ENCODE measurements around the gene CTDSPL2. TPM values are rescaled to one million over a fixed set of nuclear protein-coding genes. Genes with fewer than 3 reads are reported as not detected.

The CTDSPL2 gene
- total and polyA plus RNA-seq, 2 of the 8 experiments (the other 6 are each of a cell fraction or from before 2014, with no cell fraction given): 25.2 to 64.7 TPM

- Histone ChIP-seq H3K27ac (ENCODE audit: low read depth, low read length) (no peak overlapping the region), H3K79me2 (ENCODE audit: control insufficient read depth in 1 of 2, insufficient read depth in 2 of 2, low read length in 2 of 2) (no peaks in the 10 kb centered on the region; a peak in 1 of 4 replicates), H3K23ac (ENCODE audit: insufficient read length) (no peak overlapping the region), H2AFZ (ENCODE audit: low read length) (no peak overlapping the region), H3K56ac (replicated peaks; ENCODE audit: insufficient read length, low read depth, low read length) (no peak overlapping the region), H4K8ac (ENCODE audit: extremely low read depth, insufficient read depth, low read length) (no peak overlapping the region), H4K20me1 (replicated peaks in 1 of 2; ENCODE audit: control insufficient read depth in 1 of 2, insufficient read depth in 2 of 2, low read length in 2 of 2) (peaks cover 0 to 12% of the 10 kb centered on the region in 2 experiments), H3K27me3 (replicated peaks in 1 of 4; ENCODE audit: control insufficient read depth in 3 of 4, extremely low read depth in 1 of 4, insufficient read depth in 3 of 4, low read length in 3 of 4) (no peaks in the 10 kb centered on the region), H3K36me3 (ENCODE audit: control insufficient read depth in 2 of 4, insufficient read depth in 4 of 4, low read length in 3 of 4) (peaks cover 7 to 52% (median 17%) of the 10 kb centered on the region in 4 experiments), H3K4me1 (replicated peaks in 1 of 4; ENCODE audit: control insufficient read depth in 3 of 4, insufficient read depth in 4 of 4, low read length in 3 of 4) (no peaks in the 10 kb centered on the region), H3K4me3 (ENCODE audit: extremely low read depth in 1 of 4, insufficient read depth in 2 of 4, low read depth in 3 of 4, low read length in 4 of 4) (no peak overlapping the region), H3K9me3 (ENCODE audit: insufficient read depth in 2 of 2, low read depth in 1 of 2, low read length in 1 of 2) (no peaks in the 10 kb centered on the region), H3K4ac (replicated peaks; ENCODE audit: insufficient read length, low read depth, low read length) (no peak overlapping the region), H2BK120ac (replicated peaks; ENCODE audit: low read depth, low read length) (no peak overlapping the region), H4K91ac (replicated peaks; ENCODE audit: insufficient read length, low read length) (no peak overlapping the region), H2BK15ac (ENCODE audit: low read length) (no peak overlapping the region), H3K9ac (replicated peaks in 1 of 4; ENCODE audit: extremely low read depth in 1 of 4, low read depth in 3 of 4, low read length in 3 of 4) (no peak overlapping the region), H2BK5ac (ENCODE audit: low read depth, low read length) (no peak overlapping the region), H2BK12ac (ENCODE audit: low read depth, low read length) (no peak overlapping the region), H3K14ac (ENCODE audit: insufficient read length) (no peak overlapping the region), H3K79me1 (ENCODE audit: low read depth, low read length) (no peaks in the 10 kb centered on the region), H3K23me2 (ENCODE audit: low read depth, low read length) (peaks cover 1% of the 10 kb centered on the region; the same call in 1 of the 2 replicates), H4K5ac (ENCODE audit: insufficient read length, low read depth, low read length) (no peak overlapping the region), H2AK5ac (ENCODE audit: low read depth, low read length) (no peak overlapping the region), H3K18ac (ENCODE audit: extremely low read depth, low read length) (no peak overlapping the region), H2BK20ac (ENCODE audit: low read length) (no peak overlapping the region), H3K4me2 (ENCODE audit: insufficient read depth in 1 of 2, low read depth in 2 of 2, low read length in 2 of 2) (no peak overlapping the region)
- FAIRE-seq (no peak), DNase-seq (ENCODE audit: low read depth in 1 of 2, low spot score in 2 of 2) (no peak)
- ChIA-PET CTCF (ENCODE audit: partially characterized antibody) (interaction anchor here (1.0 to 2.6 kb wide), 3 partner anchors 11 to 62 kb away, joined by 3 to 14 read pairs (median 3); no protein-coding TSS in a partner anchor), POLR2A (ENCODE audit: partially characterized antibody) (interaction anchor here (1.2 kb wide), 1 partner anchor 63 kb away, joined by 3 read pairs; the partner anchor contains the start of gene CTDSPL2)
- 95% methylated on average over 3 of the region's 3 CpGs; no CpG with 5 or more reads in 1 of the 2 experiments for WGBS, 2 experiments (ENCODE audit: extremely low coverage in 1 of 2, insufficient coverage in 1 of 2, insufficient read length in 1 of 2, insufficient replicate concordance in 2 of 2, low coverage in 1 of 2, low lambda C conversion rate in 2 of 2, missing lambda C conversion rate in 1 of 2)
- no peak for TF ChIP-seq MAX (IDR thresholded peaks at IDR 0.05)
- no peak for TF ChIP-seq SIRT6 (IDR thresholded peaks at IDR 0.05; ENCODE audit: low read length)
- no peak for TF ChIP-seq HDAC2 (IDR thresholded peaks at IDR 0.05; ENCODE audit: borderline replicate concordance in 1 of 2, low read depth in 2 of 2, low read length in 2 of 2)
- no peak for TF ChIP-seq RAD21 (IDR thresholded peaks at IDR 0.05 in 1 of 2, conservative IDR thresholded peaks at IDR 0.05 in 1 of 2; ENCODE audit: low read depth in 2 of 2, low read length in 2 of 2)
- no peak for TF ChIP-seq CEBPB (IDR thresholded peaks at IDR 0.05; ENCODE audit: low read depth, low read length)
- no peak for TF ChIP-seq CHD2 (IDR thresholded peaks at IDR 0.05; ENCODE audit: low read length)
- TF ChIP-seq KDM5A (IDR thresholded peaks at IDR 0.05; ENCODE audit: low read length): no peak
- no peak for TF ChIP-seq BRCA1 (IDR thresholded peaks at IDR 0.05; ENCODE audit: low read depth, low read length)
- TF ChIP-seq, protein P1, sequence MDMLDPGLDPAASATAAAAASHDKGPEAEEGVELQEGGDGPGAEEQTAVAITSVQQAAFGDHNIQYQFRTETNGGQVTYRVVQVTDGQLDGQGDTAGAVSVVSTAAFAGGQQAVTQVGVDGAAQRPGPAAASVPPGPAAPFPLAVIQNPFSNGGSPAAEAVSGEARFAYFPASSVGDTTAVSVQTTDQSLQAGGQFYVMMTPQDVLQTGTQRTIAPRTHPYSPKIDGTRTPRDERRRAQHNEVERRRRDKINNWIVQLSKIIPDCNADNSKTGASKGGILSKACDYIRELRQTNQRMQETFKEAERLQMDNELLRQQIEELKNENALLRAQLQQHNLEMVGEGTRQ (IDR thresholded peaks at IDR 0.05; ENCODE audit: low read length): no peak
- TF ChIP-seq EP300 (IDR thresholded peaks at IDR 0.05; ENCODE audit: borderline replicate concordance in 1 of 2, low read depth in 2 of 2, low read length in 2 of 2): no peak
Measured at GRCh38 chr15:44490622-44491021, 63.2 kb downstream of the CTDSPL2 start.
